SK-N-MC (cell line): ENCODE data around the gene ADAM8.
"Not testable (repeated sequence)": the region's sequence is repeated elsewhere in the genome, so short reads cannot be mapped to it uniquely, and the experiment has no call there.

Experiments used
- DNase-seq: peaks from one replicate; pipeline ENCODE4 v3.0.0-alpha.2; 2011; ENCODE audit warnings: low read depth, low spot score
- H3K27ac ChIP-seq: fragments of 200-600 bp; sonication (generic); 2 replicates; pipeline ENCODE4 v1.5.1; 2016; ENCODE audit warnings: mixed run types
- H3K36me3 ChIP-seq: fragments of 200-600 bp; sonication (generic); 2 replicates; pipeline ENCODE4 v1.6.1; 2017; ENCODE audit warnings: antibody characterized with exemption, low read length, mixed read lengths; ENCODE audit not compliant: insufficient read depth
- H3K4me3 ChIP-seq: fragments of 200-600 bp; sonication (generic); 2 replicates; pipeline ENCODE4 v1.5.1; 2016
- H3K9ac ChIP-seq: fragments of 200-600 bp; sonication (generic); 2 replicates; pipeline ENCODE4 v1.8.0; 2017; ENCODE audit warnings: mixed run types, mixed read lengths; ENCODE audit not compliant: insufficient read length
- H3K9me3 ChIP-seq: fragments of 200-600 bp; sonication (generic); 2 replicates; pipeline ENCODE4 v1.6.1; 2017; ENCODE audit warnings: low read depth, mild to moderate bottlenecking, antibody characterized with exemption, low read length, moderate library complexity, mixed read lengths
- EZH2 ChIP-seq: fragments of 200-600 bp; sonication (generic); IDR thresholded peaks from one replicate; pipeline ENCODE4 v1.6.1; 2017; ENCODE audit warnings: antibody characterized with exemption
- FOXP2 ChIP-seq: optimal IDR thresholded peaks from 2 replicates; pipeline ENCODE3; 2011; ENCODE audit warnings: mild to moderate bottlenecking, moderate library complexity; ENCODE audit not compliant: insufficient read depth; ENCODE audit errors: extremely low read length, control extremely low read depth
- POLR2AphosphoS5 ChIP-seq: IDR thresholded peaks from 2 replicates; pipeline ENCODE4 v1.6.1; 2012; ENCODE audit warnings: mild to moderate bottlenecking, low read depth, low read length, borderline replicate concordance

ADAM8 gene

DNA sequence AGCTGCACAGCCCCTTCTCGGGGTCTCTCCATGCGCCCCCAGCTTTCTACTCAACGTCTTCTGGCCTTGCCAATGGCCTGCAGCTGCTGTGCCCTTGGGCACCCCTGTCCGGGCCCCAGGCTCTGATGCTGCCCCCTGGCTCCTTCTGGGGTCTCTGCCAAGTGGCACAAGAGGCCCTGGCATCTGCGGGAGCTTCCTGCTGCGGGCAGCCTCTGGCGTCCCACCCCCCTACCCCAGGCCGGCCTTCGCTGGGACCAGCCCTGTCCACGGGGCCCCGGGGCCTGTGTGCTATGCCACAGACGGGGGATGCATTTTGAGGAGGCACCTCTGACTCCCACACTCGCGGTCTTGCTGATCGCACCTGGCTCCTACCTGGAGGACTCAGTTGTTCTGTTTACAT, 36.7 kb downstream of the ADAM8 start:
- no peak overlapping the region for H3K4me3 ChIP-seq
- H3K9me3 ChIP-seq: no peaks in the 10 kb centered on the region
- H3K27ac ChIP-seq: no peak overlapping the region
- H3K9ac ChIP-seq: no peak overlapping the region
- no peaks in the 10 kb centered on the region for H3K36me3 ChIP-seq
- TF ChIP-seq FOXP2 (no peak), POLR2AphosphoS5 (no peak), EZH2 (no peak)
- DNase-seq: no peak

DNA sequence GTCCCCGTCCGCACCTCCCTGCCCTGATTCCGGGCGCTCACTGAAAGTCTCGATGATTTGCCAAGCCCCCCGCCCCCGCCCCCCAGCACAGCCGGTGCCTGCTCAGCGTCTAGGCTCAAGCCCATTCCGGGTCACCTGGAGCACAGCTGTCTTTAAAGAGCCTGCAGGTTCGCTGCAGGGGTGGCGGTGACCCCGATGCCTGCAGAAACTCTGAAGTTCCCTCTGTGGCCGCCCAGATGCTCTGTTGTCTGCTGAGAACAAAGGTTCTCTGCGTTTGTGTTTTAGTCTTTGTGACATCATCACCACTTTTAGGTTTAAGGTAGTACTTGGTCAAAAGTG, 38.2 kb downstream of the ADAM8 start:
- TF ChIP-seq EZH2 (no peak), POLR2AphosphoS5 (no peak), FOXP2 (no peak)
- H3K4me3 ChIP-seq: no peak overlapping the region
- no peak overlapping the region for H3K27ac ChIP-seq
- DNase-seq: no peak
- no peaks in the 10 kb centered on the region for H3K9me3 ChIP-seq
- H3K9ac ChIP-seq: no peak overlapping the region
- H3K36me3 ChIP-seq: no peaks in the 10 kb centered on the region

DNA sequence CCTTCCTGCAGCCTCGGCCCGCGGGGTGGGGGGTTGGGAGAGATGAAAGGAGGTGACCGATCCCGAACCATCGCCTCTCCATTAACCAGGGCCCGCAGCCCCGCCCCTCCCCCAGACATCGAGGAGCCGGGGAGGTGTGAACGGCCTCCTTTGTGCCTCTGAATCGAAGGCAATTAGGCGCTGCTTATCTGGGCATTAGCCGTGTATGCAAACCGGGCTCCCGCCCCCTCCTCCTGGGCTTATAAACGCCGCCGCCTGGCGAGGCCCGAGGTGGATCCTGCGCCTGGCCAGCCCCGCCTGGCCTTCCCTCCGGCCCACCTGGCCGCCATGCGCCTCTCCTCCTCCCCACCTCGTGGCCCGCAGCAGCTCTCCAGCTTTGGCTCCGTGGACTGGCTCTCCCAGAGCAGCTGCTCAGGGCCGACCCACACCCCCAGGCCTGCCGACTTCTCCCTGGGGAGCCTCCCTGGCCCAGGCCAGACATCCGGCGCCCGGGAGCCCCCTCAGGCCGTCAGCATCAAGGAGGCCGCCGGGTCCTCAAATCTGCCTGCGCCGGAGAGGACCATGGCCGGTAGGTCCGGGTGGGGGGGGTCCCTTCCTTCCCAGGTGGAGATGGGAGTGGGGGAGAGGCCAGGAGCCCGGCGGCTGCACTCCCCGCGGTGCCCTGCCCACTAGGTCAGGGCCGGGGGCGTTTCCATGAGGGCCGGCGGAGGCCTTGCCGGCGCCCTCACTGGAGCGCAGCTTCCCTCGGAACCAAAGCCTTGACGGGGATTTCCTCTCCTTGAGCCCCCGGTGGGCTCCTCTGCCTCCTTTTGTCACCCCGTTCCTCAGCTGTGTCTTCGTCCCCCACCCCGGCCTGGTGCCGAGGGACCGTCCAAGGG, 38.8 kb downstream of the ADAM8 start, which contains the start of gene VENTX:
Gene VENTX, plus strand, starts transcription at position 268 of the 878 bp plus-strand sequence. Its CDS starts 60 bp downstream, at position 328.
- H3K4me3 ChIP-seq: no peak within 1 kb of the TSS
- no peaks in the 10 kb centered on the region for H3K36me3 ChIP-seq
- TF ChIP-seq POLR2AphosphoS5: no peak
- no peak for TF ChIP-seq EZH2
- no peak for TF ChIP-seq FOXP2
- no peak within 1 kb of the TSS for H3K27ac ChIP-seq
- no peaks in the 10 kb centered on the region for H3K9me3 ChIP-seq
- H3K9ac ChIP-seq: no peak within 1 kb of the TSS
- no peak for DNase-seq

DNA sequence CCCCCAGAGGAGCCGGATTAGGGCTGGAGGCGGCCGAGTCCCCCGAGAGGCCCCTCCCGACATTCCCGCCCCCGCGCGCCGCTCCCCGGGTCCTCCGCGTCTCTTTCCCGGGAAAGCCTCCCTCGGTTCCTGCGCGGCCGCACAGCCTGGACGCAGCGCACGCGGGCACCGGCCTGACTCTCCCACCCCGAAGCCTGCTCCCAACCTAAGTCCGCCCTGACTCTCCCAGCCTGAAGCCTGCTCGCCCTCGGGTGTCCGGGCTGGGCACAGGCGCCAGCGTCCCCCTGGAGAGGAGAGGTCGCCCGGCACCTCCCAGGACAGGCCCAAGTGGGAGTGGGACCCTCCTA, 39.5 kb downstream of the ADAM8 start:
- no peak for TF ChIP-seq EZH2
- TF ChIP-seq FOXP2: no peak
- H3K36me3 ChIP-seq: no peaks in the 10 kb centered on the region
- no peak overlapping the region for H3K9ac ChIP-seq
- no peak overlapping the region for H3K4me3 ChIP-seq
- no peak for DNase-seq
- H3K27ac ChIP-seq: no peak overlapping the region
- no peaks in the 10 kb centered on the region for H3K9me3 ChIP-seq

DNA sequence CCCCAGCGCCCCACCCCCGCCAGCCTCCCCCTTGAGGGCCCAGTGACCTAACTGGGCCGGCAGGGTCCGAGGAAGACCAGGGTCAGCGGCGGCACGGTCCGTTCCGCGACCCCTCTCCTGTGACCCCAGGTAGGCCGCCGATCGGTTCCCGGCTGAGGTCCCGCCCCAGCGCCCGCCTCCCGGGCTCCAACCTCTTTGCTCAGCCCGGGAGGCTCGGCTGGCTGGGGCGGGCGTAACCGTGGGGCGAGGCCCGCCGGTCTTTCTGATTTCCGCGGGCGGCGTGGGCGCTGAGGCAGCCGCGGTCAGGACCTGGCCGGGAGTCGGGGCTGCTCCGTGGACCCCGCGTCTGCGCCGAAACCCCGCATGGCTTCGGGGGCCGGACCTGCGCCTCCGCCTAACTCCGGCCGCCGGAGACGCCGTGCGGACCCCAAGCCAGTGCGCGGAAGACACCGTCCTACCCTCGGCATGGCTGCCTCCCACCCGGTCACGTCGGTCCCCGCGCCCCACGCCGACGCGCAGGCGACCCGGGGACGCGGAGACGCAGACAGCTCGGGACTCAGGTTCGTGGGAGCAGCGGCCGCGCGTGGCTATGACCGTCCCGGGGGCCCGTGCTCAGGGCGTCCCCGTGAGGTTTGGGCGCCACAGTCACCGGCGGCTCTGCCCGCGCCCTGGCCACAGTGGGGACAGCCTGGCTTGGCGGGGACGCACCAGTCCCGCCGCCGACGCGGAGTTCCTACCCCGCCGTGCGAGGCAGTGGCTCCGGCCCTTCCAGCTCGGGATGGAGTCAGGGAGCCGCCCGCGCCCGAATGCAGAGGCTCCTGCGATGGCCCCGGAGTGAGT, 40.0 kb downstream of the ADAM8 start:
- Histone ChIP-seq H3K4me3 (no peak overlapping the region), H3K9ac (no peak overlapping the region), H3K9me3 (no peaks in the 10 kb centered on the region), H3K36me3 (no peaks in the 10 kb centered on the region), H3K27ac (no peak overlapping the region)
- no peak for TF ChIP-seq FOXP2
- no peak for TF ChIP-seq POLR2AphosphoS5
- no peak for TF ChIP-seq EZH2
- no peak for DNase-seq

DNA sequence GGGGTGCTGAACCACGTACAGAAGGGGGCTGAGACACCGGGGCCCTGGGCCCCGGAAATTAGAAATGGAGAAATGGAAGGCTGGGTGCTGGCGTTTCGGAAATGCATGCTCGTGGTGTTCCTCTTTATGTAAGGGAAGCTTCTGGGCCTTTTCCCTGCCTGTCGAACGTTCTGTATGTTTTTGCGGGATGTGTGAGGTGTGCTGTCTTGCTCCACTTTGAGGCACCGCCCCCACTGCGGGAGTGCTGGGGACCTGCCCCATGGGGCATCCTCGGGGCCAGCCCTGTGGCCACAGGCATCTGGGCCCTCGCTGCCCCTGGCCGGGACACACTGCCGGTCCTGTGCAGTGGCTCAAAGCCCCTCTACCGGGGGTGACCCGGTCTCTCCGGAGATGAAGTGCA, 40.7 kb downstream of the ADAM8 start:
- Histone ChIP-seq H3K4me3 (no peak overlapping the region), H3K27ac (no peak overlapping the region), H3K9ac (no peak overlapping the region), H3K36me3 (no peaks in the 10 kb centered on the region), H3K9me3 (no peaks in the 10 kb centered on the region)
- TF ChIP-seq POLR2AphosphoS5 (no peak), FOXP2 (no peak), EZH2 (no peak)
- DNase-seq: no peak

DNA sequence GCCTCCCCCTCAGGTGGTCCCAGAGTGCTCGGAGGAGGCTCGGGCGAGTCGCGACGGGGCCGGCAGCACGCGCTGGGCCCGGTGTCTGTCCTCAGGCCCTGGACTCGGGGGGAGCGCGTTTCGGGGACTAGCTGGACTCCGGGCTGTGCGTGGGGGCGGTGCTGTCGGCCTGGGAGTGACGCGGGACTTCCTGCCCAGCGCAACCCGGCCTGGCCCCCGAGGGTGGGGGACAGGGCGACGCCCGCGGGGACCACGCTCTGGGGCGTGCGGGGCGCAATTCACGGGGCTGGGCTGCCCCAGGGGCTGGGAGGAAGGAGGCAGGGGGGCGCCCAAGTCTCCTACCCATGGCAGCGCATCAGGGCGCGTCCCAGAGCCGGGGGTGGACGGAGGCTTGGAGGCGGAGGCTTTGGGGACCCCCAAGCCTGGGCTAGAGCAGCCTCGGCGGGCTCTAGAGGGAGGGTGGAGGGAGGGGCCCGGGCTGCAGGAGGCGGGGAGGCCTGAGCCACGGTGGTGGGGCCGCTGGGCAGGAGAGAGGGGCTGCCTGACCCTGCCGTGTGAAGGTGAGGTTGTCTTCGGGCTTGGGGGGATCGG, 41.3 kb downstream of the ADAM8 start:
- H3K4me3 ChIP-seq: no peak overlapping the region
- TF ChIP-seq FOXP2: no peak
- no peaks in the 10 kb centered on the region for H3K36me3 ChIP-seq
- DNase-seq: no peak
- H3K9ac ChIP-seq: no peak overlapping the region
- H3K9me3 ChIP-seq: no peaks in the 10 kb centered on the region
- H3K27ac ChIP-seq: no peak overlapping the region

DNA sequence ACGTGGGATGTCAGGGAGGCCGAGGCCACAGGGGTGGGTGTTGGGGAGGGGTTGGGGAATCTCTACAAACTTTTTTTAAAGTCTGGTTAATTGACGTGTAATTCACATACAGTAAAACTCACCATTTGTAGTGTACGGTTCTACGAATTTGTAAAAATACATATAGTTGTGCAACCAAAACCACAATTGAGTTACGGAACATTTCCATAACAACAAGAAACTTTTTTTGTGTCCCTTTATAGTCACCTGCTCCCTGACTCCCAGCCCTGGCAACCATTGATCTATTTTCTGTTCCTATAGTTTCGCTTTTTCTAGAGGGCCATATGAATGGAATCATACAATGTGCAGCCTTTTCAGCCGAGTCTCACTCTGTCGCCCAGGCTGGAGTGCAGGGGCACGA, 41.9 kb downstream of the ADAM8 start:
- not testable (repeated sequence) for DNase-seq, H3K4me3 ChIP-seq, H3K9ac ChIP-seq

More for the DNA sequence above, 41.9 kb downstream of the ADAM8 start:
- not testable (repeated sequence) for H3K27ac ChIP-seq, H3K9me3 ChIP-seq, H3K36me3 ChIP-seq
